B cell (primary cell): ENCODE measurements around the gene PLK2.

Source experiments
- CTCF ChIP-seq: fragments of 200-600 bp; IDR thresholded peaks from one replicate; pipeline ENCODE4 v1.8.0; 2022; ENCODE audit warnings: antibody characterized with exemption, mild to moderate bottlenecking
- EZH2 ChIP-seq: IDR thresholded peaks from 2 replicates; pipeline ENCODE4 v1.6.1; 2012; ENCODE audit warnings: borderline replicate concordance, low read depth, mild to moderate bottlenecking, moderate library complexity, low read length; ENCODE audit not compliant: insufficient read depth, poor library complexity, severe bottlenecking

- TF ChIP-seq CTCF = no peak
- TF ChIP-seq EZH2 = no peak
These were observed 55.2 kb downstream of the PLK2 start for GRCh38 chr5:58404734-58405133.
